Endodermal cell (in vitro differentiated cells): Measurements from ENCODE around the gene FAM228B. TPM values are rescaled to one million over a fixed set of nuclear protein-coding genes. Genes with fewer than 3 reads are reported as not detected.

Source experiments
- DNase-seq: peaks from one replicate; pipeline ENCODE4 v3.0.0-alpha.2; 2017
- H3K27ac ChIP-seq: 2 replicates; pipeline ENCODE4 v1.5.1; 2013; ENCODE audit warnings: mild to moderate bottlenecking, low read depth, low read length, moderate library complexity
- H3K27me3 ChIP-seq: 2 replicates; pipeline ENCODE4 v1.6.1; 2013; ENCODE audit warnings: mild to moderate bottlenecking, low read length, moderate library complexity; ENCODE audit not compliant: insufficient read depth, control insufficient read depth, poor library complexity, severe bottlenecking
- H3K36me3 ChIP-seq: 2 replicates; pipeline ENCODE4 v1.7.0; 2013; ENCODE audit warnings: mild to moderate bottlenecking, low read length, moderate library complexity; ENCODE audit not compliant: control insufficient read depth, insufficient read depth
- H3K4me1 ChIP-seq: one replicate; pipeline ENCODE4 v1.7.0; 2013; ENCODE audit warnings: low read length; ENCODE audit not compliant: control insufficient read depth, insufficient read depth
- H3K4me3 ChIP-seq: 2 replicates; pipeline ENCODE4 v1.5.1; 2013; ENCODE audit warnings: mild to moderate bottlenecking, low read length, moderate library complexity
- H3K9ac ChIP-seq: 2 replicates; pipeline ENCODE4 v1.6.1; 2013; ENCODE audit warnings: mild to moderate bottlenecking, low read length, moderate library complexity; ENCODE audit not compliant: poor library complexity, severe bottlenecking; ENCODE audit errors: extremely low read depth
- H3K9me3 ChIP-seq: 2 replicates; pipeline ENCODE4 v1.6.1; 2013; ENCODE audit warnings: mild to moderate bottlenecking, low read length, moderate library complexity; ENCODE audit not compliant: control insufficient read depth
- H3K27ac Mint-ChIP-seq: 2 replicates; pipeline ENCODE4 v1.8.0; 2020; ENCODE audit warnings: mixed read lengths
- H3K27me3 Mint-ChIP-seq: 2 replicates; pipeline ENCODE4 v1.8.0; 2021; ENCODE audit warnings: mild to moderate bottlenecking, mixed read lengths; ENCODE audit not compliant: insufficient read depth
- H3K36me3 Mint-ChIP-seq: 2 replicates; pipeline ENCODE4 v1.8.0; 2020; ENCODE audit warnings: low read depth, mixed read lengths
- H3K4me1 Mint-ChIP-seq: 2 replicates; pipeline ENCODE4 v1.8.0; 2020; ENCODE audit warnings: mixed read lengths
- H3K4me3 Mint-ChIP-seq: 2 replicates; pipeline ENCODE4 v1.8.0; 2020; ENCODE audit warnings: mild to moderate bottlenecking, moderate library complexity, mixed read lengths
- H3K9me3 Mint-ChIP-seq: 2 replicates; pipeline ENCODE4 v1.8.0; 2020; ENCODE audit warnings: mild to moderate bottlenecking, mixed read lengths
- WGBS, 2 experiments: methylation state at CpG; one replicate each; pipeline versions ENCODE4 v1.1.5 to v1.1.7; 2013; ENCODE audit warnings: missing lambda C conversion rate in 2 of 2, mixed read lengths in 1 of 2; ENCODE audit not compliant: insufficient coverage in 1 of 2, insufficient read length in 1 of 2; 5-methylcytosine and 5-hydroxymethylcytosine counted together
- total RNA-seq, 2 donors: library from RNA; stranded (reverse); fragmentation: NEBNext Ultra II Directional in 1 of 2; extraction: Animal tissue kit (Norgen Biotek cat#: 25700) in 1 of 2; gene quantifications; 2 replicates in 1 of 2; 3 replicates in 1 of 2; pipeline ENCODE4 v1.2.1, GENCODE V29; 2021
- TF ChIP-seq, protein P1 (sequence below): fragments of 200-600 bp; sonication (generic); conservative IDR thresholded peaks from 2 replicates; pipeline ENCODE4 v1.5.0; 2021; ENCODE audit warnings: antibody characterized with exemption, mild to moderate bottlenecking

FAM228B gene
- total RNA-seq, 2 donors from 2014 or later = 13.2 to 14.6 TPM

DNA sequence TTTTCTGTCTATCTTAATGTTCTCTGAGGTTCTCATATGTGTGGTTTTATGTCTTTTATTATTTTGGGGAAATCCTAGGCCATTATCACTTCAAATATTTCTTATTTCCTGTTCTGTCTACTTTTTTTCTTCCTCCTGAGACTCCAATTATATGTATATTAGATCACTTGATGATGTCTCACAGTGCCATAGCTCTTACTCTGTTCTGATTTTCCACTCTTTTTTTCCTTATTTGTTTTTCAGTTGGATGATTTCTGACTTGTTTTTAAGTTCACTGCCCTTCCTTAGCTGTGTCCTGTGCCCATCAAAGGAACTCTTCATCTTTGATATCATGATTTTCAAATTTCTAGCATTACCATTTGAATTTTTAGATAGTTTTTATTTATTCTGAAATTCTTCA is 24.1 kb downstream of the FAM228B start:
- Histone ChIP-seq H3K27ac (no peak overlapping the region), H3K9ac (no peak overlapping the region), H3K9me3 (peaks cover 19% of the 10 kb centered on the region), H3K36me3 (no peaks in the 10 kb centered on the region), H3K4me1 (no peaks in the 10 kb centered on the region), H3K27me3 (no peaks in the 10 kb centered on the region), H3K4me3 (no peak overlapping the region)
- TF ChIP-seq, protein P1, sequence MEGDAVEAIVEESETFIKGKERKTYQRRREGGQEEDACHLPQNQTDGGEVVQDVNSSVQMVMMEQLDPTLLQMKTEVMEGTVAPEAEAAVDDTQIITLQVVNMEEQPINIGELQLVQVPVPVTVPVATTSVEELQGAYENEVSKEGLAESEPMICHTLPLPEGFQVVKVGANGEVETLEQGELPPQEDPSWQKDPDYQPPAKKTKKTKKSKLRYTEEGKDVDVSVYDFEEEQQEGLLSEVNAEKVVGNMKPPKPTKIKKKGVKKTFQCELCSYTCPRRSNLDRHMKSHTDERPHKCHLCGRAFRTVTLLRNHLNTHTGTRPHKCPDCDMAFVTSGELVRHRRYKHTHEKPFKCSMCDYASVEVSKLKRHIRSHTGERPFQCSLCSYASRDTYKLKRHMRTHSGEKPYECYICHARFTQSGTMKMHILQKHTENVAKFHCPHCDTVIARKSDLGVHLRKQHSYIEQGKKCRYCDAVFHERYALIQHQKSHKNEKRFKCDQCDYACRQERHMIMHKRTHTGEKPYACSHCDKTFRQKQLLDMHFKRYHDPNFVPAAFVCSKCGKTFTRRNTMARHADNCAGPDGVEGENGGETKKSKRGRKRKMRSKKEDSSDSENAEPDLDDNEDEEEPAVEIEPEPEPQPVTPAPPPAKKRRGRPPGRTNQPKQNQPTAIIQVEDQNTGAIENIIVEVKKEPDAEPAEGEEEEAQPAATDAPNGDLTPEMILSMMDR = no peak
- no peaks in the 10 kb centered on the region for H3K27me3 Mint-ChIP-seq
- no peak overlapping the region for H3K4me3 Mint-ChIP-seq
- H3K36me3 Mint-ChIP-seq = peaks cover 53% of the 10 kb centered on the region
- no peaks in the 10 kb centered on the region for H3K4me1 Mint-ChIP-seq
- DNase-seq = no peak
- peaks cover 19% of the 10 kb centered on the region for H3K9me3 Mint-ChIP-seq
- no peak overlapping the region for H3K27ac Mint-ChIP-seq

DNA sequence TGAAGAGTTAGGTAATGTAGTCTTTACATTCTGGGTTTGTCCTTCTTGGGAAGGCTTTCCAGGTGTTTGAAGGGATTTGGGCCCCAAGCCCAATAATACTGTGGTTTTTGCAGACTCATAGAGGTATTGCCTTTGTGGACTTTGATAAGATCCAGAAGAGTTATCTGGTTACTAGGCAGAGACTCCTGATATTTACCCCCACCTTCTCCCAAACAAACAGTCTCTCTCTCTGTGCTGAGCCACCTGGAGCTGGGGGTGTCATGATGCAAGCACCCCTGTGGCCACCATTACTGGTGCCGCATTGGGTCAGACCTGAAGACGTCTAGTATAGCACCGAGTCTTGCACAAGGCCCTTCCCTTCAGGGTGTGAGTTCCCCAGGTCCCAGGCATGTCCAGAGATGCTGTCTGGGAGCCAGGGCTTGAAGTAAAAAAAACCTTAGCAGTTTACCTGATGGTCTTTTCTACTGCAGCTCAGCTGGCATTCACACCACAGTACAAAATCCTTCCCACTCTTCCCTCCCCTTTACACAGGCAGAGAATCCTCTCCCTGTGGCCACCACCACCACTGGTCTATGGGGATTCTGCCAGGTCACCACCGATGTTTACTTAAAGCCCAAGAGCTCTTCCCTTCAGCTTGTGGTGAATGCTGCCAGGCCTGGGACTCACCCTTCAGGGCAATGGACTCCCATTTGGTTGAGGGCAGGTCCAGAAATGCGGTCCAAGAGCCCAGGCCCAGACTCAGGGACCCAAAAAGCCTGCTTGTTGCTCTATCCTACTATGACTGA is 29.3 kb downstream of the FAM228B start:
- WGBS, 2 experiments = 90 to 97% methylated on average over 5 of the region's 5 CpGs

DNA sequence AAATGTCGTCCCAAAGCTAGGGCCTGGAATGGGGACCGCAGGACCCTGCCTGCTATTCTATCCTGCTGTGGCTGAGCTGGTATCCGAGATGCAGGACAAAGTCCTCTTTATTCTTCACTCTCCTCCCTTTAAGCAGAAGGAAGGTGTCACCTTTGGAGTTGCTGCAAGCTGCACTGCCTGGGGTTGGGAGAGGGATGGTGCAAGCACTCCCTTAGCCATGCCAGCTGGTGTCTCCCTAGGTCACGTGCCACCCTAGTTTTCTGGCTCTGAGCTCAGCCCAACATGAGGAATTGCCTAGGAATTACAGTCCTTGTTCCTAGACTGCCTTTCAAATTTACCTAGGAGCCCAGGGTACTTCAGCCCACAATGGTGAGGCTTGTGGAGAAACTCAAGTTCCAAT is 30.2 kb downstream of the FAM228B start:
- Histone ChIP-seq H3K27me3 (no peaks in the 10 kb centered on the region), H3K4me1 (no peaks in the 10 kb centered on the region), H3K27ac (no peak overlapping the region), H3K36me3 (no peaks in the 10 kb centered on the region), H3K4me3 (no peak overlapping the region), H3K9ac (no peak overlapping the region), H3K9me3 (no peaks in the 10 kb centered on the region)
- Mint-ChIP-seq H3K27me3 (no peaks in the 10 kb centered on the region), H3K36me3 (peaks cover 20% of the 10 kb centered on the region), H3K4me1 (no peaks in the 10 kb centered on the region), H3K4me3 (no peak overlapping the region), H3K27ac (no peak overlapping the region), H3K9me3 (peaks cover 3% of the 10 kb centered on the region)
- TF ChIP-seq, protein P1 = no peak
- no peak for DNase-seq
- WGBS, 2 experiments = 91 to 93% methylated on average over 4 of the region's 4 CpGs

More for the DNA sequence above, 29.3 kb downstream of the FAM228B start:
- Mint-ChIP-seq H3K9me3 (peaks cover 9% of the 10 kb centered on the region), H3K27me3 (no peaks in the 10 kb centered on the region), H3K4me1 (no peaks in the 10 kb centered on the region), H3K36me3 (peaks cover 26% of the 10 kb centered on the region), H3K4me3 (no peak overlapping the region), H3K27ac (no peak overlapping the region)
- Histone ChIP-seq H3K9me3 (peaks cover 8% of the 10 kb centered on the region), H3K9ac (no peak overlapping the region), H3K4me1 (no peaks in the 10 kb centered on the region), H3K36me3 (no peaks in the 10 kb centered on the region), H3K4me3 (no peak overlapping the region), H3K27ac (no peak overlapping the region), H3K27me3 (no peaks in the 10 kb centered on the region)
- TF ChIP-seq, protein P1 = no peak
- DNase-seq = no peak
